ENCODE data around the gene PNPO. TPM values are rescaled to one million over a fixed set of nuclear protein-coding genes. Genes with fewer than 3 reads are reported as not detected.

PNPO gene
- total and polyA plus RNA-seq, 2 of the 13 experiments (the other 11 are each of a cell fraction or from before 2014, with no cell fraction given) = 47.9 to 63.3 TPM

GRCh38 chr17:47928415-47928814 is 13.0 kb upstream of the PNPO start:
- POLR2A ChIA-PET = interaction anchor here (2.6 kb wide), 1 partner anchor 13 kb away, joined by 17 read pairs; the partner anchor contains the start of gene PNPO
- Histone ChIP-seq H3K9ac (ENCODE audit: insufficient read depth, low read depth, low read length) (no peak overlapping the region), H3K4me3 (replicated peaks in 1 of 3; ENCODE audit: insufficient read depth in 1 of 3, low read depth in 2 of 3, low read length in 3 of 3) (no peak overlapping the region), H3K79me2 (ENCODE audit: insufficient read depth, low read length) (no peaks in the 10 kb centered on the region), H3K36me3 (replicated peaks in 1 of 2; ENCODE audit: control insufficient read depth in 1 of 2, insufficient read depth in 2 of 2, low read length in 2 of 2) (peaks cover 11 to 17% of the 10 kb centered on the region in 2 experiments), H3K27ac (ENCODE audit: extremely low read length, insufficient read depth, low read length) (no peak overlapping the region), H2AFZ (ENCODE audit: low read length) (no peak overlapping the region), H3K4me2 (ENCODE audit: low read depth, low read length) (no peak overlapping the region), H3K27me3 (ENCODE audit: control insufficient read depth in 1 of 2, insufficient read depth in 2 of 2, low read length in 2 of 2) (no peaks in the 10 kb centered on the region), H3K9me3 (ENCODE audit: low read length) (no peaks in the 10 kb centered on the region), H3K4me1 (ENCODE audit: insufficient read depth, low read length) (peaks cover 35% of the 10 kb centered on the region), H4K20me1 (ENCODE audit: insufficient read depth, low read length) (no peaks in the 10 kb centered on the region)
- TF ChIP-seq NR2C2 (CRISPR knock-in tag; IDR thresholded peaks at IDR 0.05; ENCODE audit: borderline replicate concordance) = no peak
- no peak for TF ChIP-seq KMT2B (CRISPR knock-in tag; IDR thresholded peaks at IDR 0.05)
- no peak for TF ChIP-seq BATF2 (CRISPR knock-in tag; IDR thresholded peaks at IDR 0.05)
- TF ChIP-seq SIX1 (CRISPR knock-in tag; IDR thresholded peaks at IDR 0.05; ENCODE audit: borderline replicate concordance) = no peak
- TF ChIP-seq KIAA2018 (CRISPR knock-in tag; IDR thresholded peaks at IDR 0.05; ENCODE audit: borderline replicate concordance) = no peak
- no peak for TF ChIP-seq ZFP62 (CRISPR knock-in tag; IDR thresholded peaks at IDR 0.05)
- TF ChIP-seq DNMT1 (CRISPR knock-in tag; IDR thresholded peaks at IDR 0.05) = no peak
- TF ChIP-seq ZNF383 (CRISPR knock-in tag; IDR thresholded peaks at IDR 0.05; ENCODE audit: borderline replicate concordance) = no peak
- no peak for TF ChIP-seq ZFP82 (CRISPR knock-in tag; IDR thresholded peaks at IDR 0.05; ENCODE audit: borderline replicate concordance)
- TF ChIP-seq MAFK (conservative IDR thresholded peaks at IDR 0.05 in 1 of 2, IDR thresholded peaks at IDR 0.05 in 1 of 2; ENCODE audit: low read length in 2 of 2) = no peak
- no peak for TF ChIP-seq DDIT3 (CRISPR knock-in tag; IDR thresholded peaks at IDR 0.05)
- TF ChIP-seq SALL1 (CRISPR knock-in tag; IDR thresholded peaks at IDR 0.05) = no peak
- TF ChIP-seq CBX1 (IDR thresholded peaks at IDR 0.05; ENCODE audit: low read depth) = no peak
- TF ChIP-seq ZNF83 (CRISPR knock-in tag; IDR thresholded peaks at IDR 0.05; ENCODE audit: borderline replicate concordance) = no peak
- TF ChIP-seq ZNF720 (CRISPR knock-in tag; IDR thresholded peaks at IDR 0.05) = no peak
- no peak for TF ChIP-seq SMARCC2 (IDR thresholded peaks at IDR 0.05)
- no peak for TF ChIP-seq ZNF576 (CRISPR knock-in tag; IDR thresholded peaks at IDR 0.05)
- CTCF ChIA-PET (ENCODE audit: low intra/inter-chr PET ratio, low total read pairs) = no interaction called here
- ATAC-seq (no peak), FAIRE-seq (no peak), DNase-seq (ENCODE audit: low spot score) (no peak)
- intact Hi-C loops (cut with micrococcal nuclease; ENCODE audit: unreplicated experiment) (no loop called here), in situ Hi-C loops (cut with HindIII; ENCODE audit: extremely low pct_ligation_motif_present, low pct_unique_long_range_greater_than_20kb) (no loop called here)
- BruUV-seq (replicated peaks) = no TSS peak
- WGBS (ENCODE audit: low lambda C conversion rate) = 84% methylated on average over 2 of the region's 2 CpGs
